Gastroesophageal sphincter (tissue), 4 donors: ENCODE measurements around the gene THRA. TPM values are rescaled to one million over a fixed set of nuclear protein-coding genes. Genes with fewer than 3 reads are reported as not detected.

Experiments used
- ATAC-seq: fragments of 150-250 bp; one replicate; pipeline ENCODE4 v1.9.1; 2016; ENCODE audit warnings: mild to moderate bottlenecking, moderate library complexity
- H3K27ac ChIP-seq, 4 donors: fragments of 200-600 bp; sonication (generic) in 3 of 4; 1 replicate in 3 of 4; 2 replicates in 1 of 4; pipeline ENCODE4 v1.5.1; 2016 to 2019
- H3K27me3 ChIP-seq: fragments of 200-600 bp; sonication (generic); one replicate; pipeline ENCODE4 v1.5.1; 2019
- H3K36me3 ChIP-seq, 2 donors: fragments of 200-600 bp; sonication (generic); one replicate each; pipeline ENCODE4 v1.5.1; 2019; ENCODE audit warnings: control low read depth in 1 of 2
- H3K4me1 ChIP-seq, 3 donors: fragments of 200-600 bp; sonication (generic); 1 replicate in 2 of 3; 2 replicates in 1 of 3; pipeline ENCODE4 v1.5.1; 2016 to 2019; ENCODE audit warnings: control low read depth in 2 of 3
- H3K4me3 ChIP-seq, 2 donors: fragments of 200-600 bp; sonication (generic); one replicate each; pipeline ENCODE4 v1.5.1; 2019; ENCODE audit warnings: mild to moderate bottlenecking in 1 of 2, moderate library complexity in 1 of 2
- H3K9me3 ChIP-seq, 3 donors: fragments of 200-600 bp; sonication (generic); one replicate each; pipeline ENCODE4 v1.5.1; 2017 to 2019; ENCODE audit warnings: control low read depth in 2 of 3
- CTCF ChIP-seq, 4 experiments: fragments of 200-600 bp in 2 of 4; fragments of 450-650 bp in 2 of 4; sonication (generic) in 1 of 4; IDR thresholded peaks; one replicate each; pipeline ENCODE4 v1.5.1; 2017 to 2019; ENCODE audit warnings: antibody characterized with exemption in 4 of 4, mild to moderate bottlenecking in 2 of 4, moderate library complexity in 2 of 4
- EP300 ChIP-seq: sonication (generic); formaldehyde crosslinking; IDR thresholded peaks from one replicate; pipeline ENCODE4 v1.6.1; 2017; ENCODE audit warnings: antibody characterized with exemption, mild to moderate bottlenecking
- POLR2A ChIP-seq, 2 donors: fragments of 450-650 bp; IDR thresholded peaks; one replicate each; pipeline ENCODE4 v1.6.1; 2017; ENCODE audit warnings: antibody characterized with exemption in 2 of 2, mild to moderate bottlenecking in 2 of 2, moderate library complexity in 1 of 2
- POLR2AphosphoS5 ChIP-seq: sonication (generic); formaldehyde crosslinking; IDR thresholded peaks from one replicate; pipeline ENCODE4 v1.6.1; 2017; ENCODE audit warnings: antibody characterized with exemption
- WGBS, 2 donors: methylation state at CpG; one replicate each; pipeline ENCODE4 v1.1.5; 2018; ENCODE audit warnings: low coverage in 1 of 2; 5-methylcytosine and 5-hydroxymethylcytosine counted together
- total RNA-seq, 4 donors: library from RNA; depleted of rRNA; stranded (reverse); fragments of >200 nt; gene quantifications; one replicate each; pipeline ENCODE4 v1.1.0, GENCODE V29; 2016

Gene THRA
- total RNA-seq, 4 donors from 2014 or later: 84.8 to 133 (median 102) TPM

DNA sequence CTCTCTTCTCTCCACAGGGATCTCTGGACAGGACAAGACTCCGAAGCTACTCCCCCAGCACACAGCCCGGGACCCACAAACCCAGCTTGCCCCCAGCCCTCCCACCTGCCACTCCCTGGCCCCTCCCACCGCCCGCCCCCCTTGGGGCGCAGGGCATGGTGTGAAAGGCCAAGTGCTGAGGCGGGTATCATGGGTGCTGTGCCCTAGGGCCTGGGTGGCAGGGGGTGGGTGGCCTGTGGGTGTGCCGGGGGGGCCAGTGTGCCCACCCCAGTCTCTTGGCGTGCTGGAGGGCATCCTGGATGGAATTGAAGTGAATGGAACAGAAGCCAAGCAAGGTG lies 11.4 kb downstream of the THRA start:
- Histone ChIP-seq H3K36me3 (peaks cover 0 to 39% of the 10 kb centered on the region in 2 donors), H3K9me3 (no peaks in the 10 kb centered on the region), H3K27me3 (no peaks in the 10 kb centered on the region), H3K4me1 (peaks cover 42 to 99% (median 78%) of the 10 kb centered on the region in 3 donors), H3K27ac (peak overlapping the region; percentile 66 to 99 (median 97)), H3K4me3 (no peak overlapping the region)
- TF ChIP-seq POLR2AphosphoS5 (no peak), EP300 (no peak)
- ATAC-seq: no peak
- WGBS, 2 donors: no CpG with 5 or more reads among the region's 8 CpGs

DNA sequence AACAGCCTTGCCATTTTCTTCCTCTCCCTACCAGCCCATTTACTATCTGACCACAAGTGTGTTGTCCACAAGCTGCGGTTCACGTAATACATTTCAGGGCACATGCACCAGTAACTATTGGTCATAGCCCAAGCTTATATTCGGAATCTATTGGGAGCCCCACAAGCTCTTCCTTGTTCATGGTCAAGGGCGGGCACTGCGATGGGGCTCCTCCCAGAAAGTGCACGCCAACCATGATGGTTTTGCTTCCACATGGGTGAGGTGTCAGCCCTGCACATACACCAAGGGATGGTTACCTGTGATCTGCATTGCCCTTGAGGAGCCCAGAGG lies 12.1 kb downstream of the THRA start:
- no peak for TF ChIP-seq EP300
- no peak for TF ChIP-seq CTCF (IDR thresholded peaks at IDR 0.05)
- no peak for TF ChIP-seq POLR2AphosphoS5
- Histone ChIP-seq H3K4me1 (peaks cover 42 to 92% (median 71%) of the 10 kb centered on the region in 3 donors), H3K27ac (peak overlapping the region; percentile 66 to 99 (median 97)), H3K4me3 (peak overlapping the region in 1 of 2 donors; percentile 33), H3K36me3 (peaks cover 0 to 46% of the 10 kb centered on the region in 2 donors), H3K27me3 (no peaks in the 10 kb centered on the region), H3K9me3 (no peaks in the 10 kb centered on the region)
- WGBS, 2 donors: 6 to 18% methylated on average over 2 to 6 of the region's 6 CpGs
- ATAC-seq: no peak

DNA sequence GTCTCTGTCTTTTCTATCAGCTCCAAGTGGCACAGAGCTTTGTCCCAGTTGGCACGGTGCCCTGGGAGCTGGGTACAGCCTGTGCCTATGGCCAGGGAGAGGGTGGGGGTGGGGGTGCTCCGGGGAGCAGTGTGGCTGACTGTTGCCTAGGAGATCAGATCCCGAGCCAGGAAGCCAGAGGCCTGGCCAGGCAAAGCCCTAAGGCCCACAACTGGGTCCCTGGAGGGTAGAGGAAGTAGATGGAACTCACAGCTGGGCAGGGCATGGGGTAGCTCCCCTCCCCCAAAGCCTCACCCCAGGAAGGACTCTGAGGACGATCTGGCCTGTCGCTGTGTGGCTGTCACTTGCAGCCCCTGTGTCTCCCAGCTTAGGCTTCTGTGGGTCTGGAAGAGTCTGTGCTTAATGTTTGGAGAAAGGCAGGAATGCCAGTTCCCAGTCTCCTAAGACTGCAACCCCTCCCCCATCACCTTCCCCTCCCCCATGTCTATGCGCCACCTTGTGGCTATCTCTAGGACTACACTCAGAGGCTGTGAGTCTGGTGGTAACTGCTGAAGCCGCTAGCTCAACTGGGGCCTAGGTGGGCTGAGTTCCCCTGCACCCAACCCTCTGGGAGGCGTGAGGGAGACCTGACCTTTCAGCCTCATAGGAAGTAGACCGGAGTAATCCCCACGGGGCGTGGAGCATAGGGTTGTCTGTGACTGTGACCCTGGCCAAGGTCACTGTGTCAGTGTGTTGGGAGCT lies 12.6 kb downstream of the THRA start:
- 0% methylated on average over 3 of the region's 11 CpGs; no CpG with 5 or more reads in 1 of the 2 donors for WGBS, 2 donors
- Histone ChIP-seq H3K9me3 (no peaks in the 10 kb centered on the region), H3K27me3 (no peaks in the 10 kb centered on the region), H3K27ac (peak overlapping the region; percentile 66 to 99 (median 97)), H3K4me1 (peaks cover 40 to 87% (median 65%) of the 10 kb centered on the region in 3 donors), H3K4me3 (peak overlapping the region in 1 of 2 donors; percentile 33), H3K36me3 (peaks cover 0 to 51% of the 10 kb centered on the region in 2 donors)
- TF ChIP-seq EP300: no peak
- TF ChIP-seq CTCF (IDR thresholded peaks at IDR 0.05): peak in 3 of 4 experiments; percentile 91 to 96 (median 92)
- TF ChIP-seq POLR2AphosphoS5: peak; percentile 64
- no peak for TF ChIP-seq POLR2A (IDR thresholded peaks at IDR 0.05)
- ATAC-seq: peak; percentile 74

GRCh38 chr17:40075942-40076498 lies 13.3 kb downstream of the THRA start:
- peak overlapping the region in 1 of 2 donors; percentile 33 for H3K4me3 ChIP-seq
- ATAC-seq: no peak
- peaks cover 0 to 57% of the 10 kb centered on the region in 2 donors for H3K36me3 ChIP-seq
- TF ChIP-seq POLR2AphosphoS5 (no peak), CTCF (IDR thresholded peaks at IDR 0.05) (no peak), EP300 (no peak), POLR2A (IDR thresholded peaks at IDR 0.05) (no peak)
- no peaks in the 10 kb centered on the region for H3K9me3 ChIP-seq
- H3K27me3 ChIP-seq: no peaks in the 10 kb centered on the region
- WGBS, 2 donors: 58 to 100% methylated on average over 1 to 2 of the region's 8 CpGs
- peaks cover 37 to 80% (median 59%) of the 10 kb centered on the region in 3 donors for H3K4me1 ChIP-seq
- H3K27ac ChIP-seq: peak overlapping the region; percentile 66 to 99 (median 97)

DNA sequence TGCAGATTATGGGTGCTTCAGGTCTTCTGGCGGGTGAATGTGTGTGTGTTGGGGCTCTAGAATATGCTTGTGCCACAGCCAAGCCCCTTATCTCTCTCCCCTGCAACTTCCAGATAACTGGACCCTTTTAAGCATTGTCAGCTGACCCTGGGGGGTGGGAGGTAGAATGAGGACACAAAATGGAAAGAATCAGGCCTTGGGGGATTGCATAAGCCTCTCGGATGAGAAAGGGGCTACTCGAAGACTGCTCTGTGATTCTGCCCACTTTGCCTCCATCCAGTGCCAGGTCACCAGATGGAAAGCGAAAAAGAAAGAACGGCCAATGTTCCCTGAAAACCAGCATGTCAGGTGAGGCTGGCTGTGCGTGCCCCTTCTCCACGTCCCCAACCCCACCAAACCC lies 13.8 kb downstream of the THRA start:
- no peak for TF ChIP-seq POLR2A (IDR thresholded peaks at IDR 0.05)
- no peak for TF ChIP-seq POLR2AphosphoS5
- no peak for TF ChIP-seq EP300
- TF ChIP-seq CTCF (IDR thresholded peaks at IDR 0.05): no peak
- Histone ChIP-seq H3K27ac (peak overlapping the region in 3 of 4 donors; percentile 96 to 99 (median 98)), H3K4me1 (peaks cover 35 to 74% (median 53%) of the 10 kb centered on the region in 3 donors), H3K9me3 (no peaks in the 10 kb centered on the region), H3K27me3 (no peaks in the 10 kb centered on the region), H3K36me3 (peaks cover 0 to 63% of the 10 kb centered on the region in 2 donors), H3K4me3 (no peak overlapping the region)
- 17 to 69% methylated on average over 1 to 7 of the region's 7 CpGs for WGBS, 2 donors
- no peak for ATAC-seq
